AG20443 (cell line): Measurements from ENCODE around the gene NPEPPS.

Source experiments
- DNase-seq: peaks from one replicate; pipeline ENCODE4 v3.0.0; 2012; ENCODE audit warnings: low spot score, mixed read lengths

The NPEPPS gene

DNA sequence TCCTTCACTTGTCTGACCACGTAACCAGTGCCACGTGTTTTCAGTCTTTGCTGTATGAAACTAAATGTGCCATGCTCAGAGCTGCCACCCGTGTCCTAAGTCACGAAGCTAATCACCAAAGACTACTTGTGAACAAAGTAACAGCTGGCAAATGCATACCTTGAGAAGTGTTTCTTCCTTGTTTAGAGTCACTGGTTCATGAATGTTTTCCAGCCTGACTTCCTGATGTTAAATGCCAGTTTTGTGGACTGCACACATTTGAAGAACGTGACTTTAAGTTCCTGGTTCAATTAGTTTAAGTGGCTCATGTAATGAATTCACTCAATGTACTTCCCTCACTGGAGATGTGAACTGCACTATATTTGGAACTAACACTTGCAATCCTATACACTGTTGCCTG is 98.9 kb downstream of the NPEPPS start:
- DNase-seq = no peak

DNA sequence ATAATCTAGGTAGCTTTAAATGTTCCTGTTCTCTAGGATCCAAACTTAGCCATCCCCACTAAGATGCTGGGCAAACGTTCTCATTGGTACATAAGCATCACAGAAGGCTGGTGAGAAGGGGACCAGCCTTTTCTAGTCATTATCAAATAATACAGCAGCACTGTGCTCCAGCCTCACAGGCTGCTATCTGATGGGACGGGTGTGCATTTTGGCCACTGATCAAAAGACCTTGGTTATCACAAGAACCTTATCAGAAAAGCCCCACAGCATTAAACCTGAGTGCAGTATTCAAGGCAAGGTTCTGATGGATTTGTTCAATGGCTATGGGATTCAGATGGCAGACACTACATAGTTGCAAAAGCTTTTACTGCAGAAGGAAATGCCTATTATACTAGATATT is 99.7 kb downstream of the NPEPPS start:
- DNase-seq = no peak

DNA sequence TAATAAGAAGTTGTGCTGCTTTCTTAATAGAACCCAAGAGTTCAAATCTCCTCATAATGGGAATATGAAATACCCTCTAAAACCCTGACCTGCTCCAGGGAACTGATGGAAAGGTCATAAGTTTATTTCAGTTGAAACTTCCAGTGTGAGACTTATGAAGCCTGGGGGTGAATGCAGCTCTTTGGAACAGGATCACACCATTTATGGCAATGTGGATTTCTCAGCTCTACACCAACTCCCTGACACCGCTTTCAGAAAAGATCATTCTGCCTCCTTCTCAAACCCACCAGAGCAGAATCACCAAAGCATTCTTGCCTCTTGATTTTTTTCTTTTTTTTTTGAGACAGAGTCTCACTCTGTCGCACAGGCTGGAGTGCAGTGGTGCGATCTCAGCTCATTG is 102.1 kb downstream of the NPEPPS start:
- DNase-seq = no peak

DNA sequence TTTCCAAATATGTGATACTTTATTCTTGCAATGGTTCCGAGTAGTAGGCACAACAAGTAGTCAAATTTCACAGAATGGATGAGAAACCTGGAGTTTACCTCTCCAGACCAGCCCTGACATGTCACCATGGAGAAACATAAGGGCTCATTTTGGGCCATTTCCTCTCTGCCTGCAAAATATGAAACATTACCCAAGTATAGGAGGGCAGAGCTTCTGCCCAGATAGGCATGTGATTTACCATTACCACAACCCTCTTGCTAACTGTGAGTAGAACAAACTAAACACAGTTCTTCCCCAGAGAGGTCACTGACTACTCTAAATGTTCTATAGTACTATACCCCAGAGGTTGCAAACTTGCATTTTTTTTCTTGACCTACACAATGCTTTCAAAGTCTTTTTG is 103.1 kb downstream of the NPEPPS start:
- DNase-seq = no peak

DNA sequence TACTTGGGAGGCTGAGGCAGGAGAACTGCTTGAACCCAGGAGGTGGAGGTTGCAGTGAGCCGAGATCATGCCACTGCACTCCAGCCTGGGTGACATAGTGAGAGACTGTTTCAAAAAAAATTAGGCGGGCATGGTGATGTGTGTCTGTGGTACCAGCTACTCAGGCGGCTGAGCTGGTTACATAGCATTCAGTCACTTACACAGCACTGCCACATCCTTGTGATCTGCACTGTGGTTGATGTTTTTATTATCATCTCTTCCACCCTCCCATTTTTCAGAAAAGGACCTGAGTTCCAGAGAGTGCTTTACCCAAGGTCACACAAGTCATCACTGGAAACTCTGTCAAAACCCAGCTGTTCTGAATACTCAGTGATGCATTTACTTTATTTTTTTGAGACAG is 104.0 kb downstream of the NPEPPS start:
- DNase-seq = no peak

DNA sequence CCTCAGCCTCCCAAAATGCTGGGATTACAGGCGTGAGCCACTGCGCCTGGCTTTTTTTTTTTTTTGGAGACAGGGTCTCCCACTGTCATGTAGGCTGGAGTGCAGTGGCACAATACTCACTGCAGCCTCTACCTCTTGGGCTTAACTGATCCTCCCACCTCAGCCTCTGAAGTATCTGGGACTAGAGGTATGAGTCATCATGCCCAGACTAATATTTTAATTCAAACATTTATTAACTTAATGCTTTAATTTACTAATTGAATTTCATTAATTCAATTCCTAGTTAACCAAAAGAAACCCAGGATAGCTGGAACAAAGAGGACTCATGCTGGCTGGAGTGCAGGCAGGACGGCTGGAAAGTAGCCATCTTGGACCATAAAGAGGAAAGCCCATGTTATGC is 104.8 kb downstream of the NPEPPS start:
- no peak for DNase-seq

DNA sequence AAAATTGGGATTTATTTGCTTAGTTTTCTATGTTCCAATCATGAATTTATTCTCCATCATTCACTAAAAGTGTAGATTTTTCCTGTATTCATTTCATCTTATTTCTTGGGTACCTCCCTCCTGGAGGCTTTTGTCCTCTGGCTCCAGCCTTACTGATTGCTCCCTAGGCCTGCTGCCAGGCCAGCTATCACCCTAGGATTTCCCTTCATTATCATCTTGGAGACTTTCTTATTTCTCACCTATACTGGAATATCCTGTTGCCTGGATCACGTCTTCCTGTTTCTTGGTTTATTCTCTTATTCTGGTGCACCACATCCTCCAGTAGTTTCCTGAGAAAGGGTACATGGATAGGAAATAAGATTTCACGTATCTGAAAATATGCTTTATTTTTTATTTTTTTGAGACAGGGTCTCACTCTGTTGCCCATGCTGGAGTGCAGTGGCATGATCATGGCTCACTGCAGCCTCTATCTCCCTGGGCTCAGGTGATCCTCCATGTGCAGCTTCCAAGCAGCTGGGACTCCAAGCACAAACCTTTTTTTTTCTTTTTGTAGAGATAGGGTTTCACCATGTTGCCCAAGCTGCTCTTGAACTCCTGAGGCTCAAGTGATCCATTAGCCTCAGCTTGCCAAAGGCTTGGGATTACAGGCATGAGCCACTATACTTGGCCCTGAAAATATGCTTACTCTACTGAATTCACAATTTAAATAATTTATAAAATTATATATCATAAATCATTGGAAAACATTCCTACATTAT is 105.5 kb downstream of the NPEPPS start:
- no peak for DNase-seq

DNA sequence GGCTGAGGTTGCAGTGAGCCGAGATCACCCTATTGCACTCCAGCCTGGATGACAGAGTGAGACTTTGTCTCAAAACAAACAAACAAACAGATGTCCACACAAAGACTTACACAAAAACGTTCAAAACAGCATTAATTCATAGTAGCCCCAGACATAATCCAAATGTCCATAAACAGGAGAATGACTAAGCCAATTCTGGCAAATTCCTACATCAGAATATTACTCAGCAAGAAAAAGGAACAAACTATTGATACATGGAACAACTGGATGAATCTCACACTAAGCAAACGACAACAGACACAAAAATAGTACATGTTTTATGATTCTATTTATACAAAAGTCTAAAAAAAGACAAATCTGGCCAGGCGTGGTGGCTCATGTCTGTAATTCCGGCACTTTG is 108.0 kb downstream of the NPEPPS start:
- DNase-seq = no peak

DNA sequence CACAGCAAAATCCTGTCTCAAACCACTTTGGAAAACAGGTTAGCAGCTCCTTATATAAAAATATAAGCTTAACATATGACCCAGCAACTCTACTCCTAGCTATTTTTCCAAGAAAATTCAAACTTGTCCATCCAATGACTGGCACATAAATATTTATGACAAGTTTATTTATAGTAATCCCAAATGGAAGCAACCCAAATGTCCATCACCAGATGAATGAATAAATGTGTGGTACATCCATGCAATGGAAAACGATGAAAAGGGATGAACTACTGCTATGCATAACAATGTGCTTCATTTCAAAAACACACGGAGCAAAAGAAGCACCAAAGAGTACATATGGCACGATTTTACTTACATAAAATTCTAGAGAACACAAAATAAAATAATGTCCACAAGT is 109.2 kb downstream of the NPEPPS start:
- DNase-seq = no peak

DNA sequence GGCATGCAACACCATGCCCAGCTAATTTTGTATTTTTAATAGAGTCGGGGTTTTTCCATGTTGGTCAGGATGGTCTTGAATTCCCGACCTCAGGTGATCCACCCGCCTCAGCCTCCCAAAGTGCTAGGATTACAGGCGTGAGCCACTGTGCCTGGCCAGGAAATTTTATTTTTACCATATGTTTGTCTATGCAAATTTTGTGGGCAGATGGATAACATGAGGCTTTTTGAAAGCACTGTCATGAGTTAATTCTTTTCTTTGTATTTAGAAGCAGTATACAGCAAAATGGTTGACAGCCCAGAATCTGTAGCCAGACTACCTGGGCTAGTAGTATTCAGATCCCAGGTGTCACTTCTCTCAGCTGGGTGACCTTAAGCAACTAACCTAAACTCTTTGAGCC is 110.3 kb downstream of the NPEPPS start:
- no peak for DNase-seq

DNA sequence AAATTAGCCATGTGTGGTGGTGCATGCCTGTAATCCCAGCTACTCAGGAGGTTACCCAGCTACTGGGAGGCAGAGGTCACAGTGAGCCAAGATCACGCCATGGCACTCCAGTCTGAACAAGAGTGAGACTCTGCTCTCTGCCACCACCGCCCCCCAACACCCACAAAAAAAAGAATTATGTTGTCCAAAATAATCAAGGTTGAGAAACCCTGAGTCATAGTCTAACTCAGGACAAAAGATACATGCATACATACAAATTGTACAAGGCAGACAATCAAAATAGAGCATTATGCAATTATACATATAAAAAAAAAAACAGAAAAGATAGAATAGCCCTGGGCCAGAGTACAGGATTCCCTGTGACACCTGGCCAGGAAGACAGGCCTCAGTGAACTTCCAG is 112.2 kb downstream of the NPEPPS start:
- no peak for DNase-seq

DNA sequence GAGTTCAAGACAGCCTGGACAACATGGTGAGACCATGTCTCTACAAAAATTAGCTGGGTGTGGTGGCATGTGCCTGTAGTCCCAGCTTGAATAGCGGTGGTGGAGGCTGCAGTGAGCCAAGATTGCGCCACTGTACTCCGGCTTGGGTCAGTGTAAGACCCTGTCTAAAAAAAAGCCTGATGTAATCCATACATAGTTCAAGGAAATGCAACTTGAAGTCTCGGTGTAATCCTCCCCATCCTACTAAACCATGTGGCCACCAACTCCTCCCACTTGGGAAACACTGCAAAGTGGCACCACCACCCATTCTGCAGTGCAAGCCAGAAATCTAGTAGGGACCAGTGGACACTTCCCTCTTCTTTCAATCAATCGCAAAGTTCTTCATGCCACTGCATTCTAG is 113.4 kb downstream of the NPEPPS start:
- no peak for DNase-seq

DNA sequence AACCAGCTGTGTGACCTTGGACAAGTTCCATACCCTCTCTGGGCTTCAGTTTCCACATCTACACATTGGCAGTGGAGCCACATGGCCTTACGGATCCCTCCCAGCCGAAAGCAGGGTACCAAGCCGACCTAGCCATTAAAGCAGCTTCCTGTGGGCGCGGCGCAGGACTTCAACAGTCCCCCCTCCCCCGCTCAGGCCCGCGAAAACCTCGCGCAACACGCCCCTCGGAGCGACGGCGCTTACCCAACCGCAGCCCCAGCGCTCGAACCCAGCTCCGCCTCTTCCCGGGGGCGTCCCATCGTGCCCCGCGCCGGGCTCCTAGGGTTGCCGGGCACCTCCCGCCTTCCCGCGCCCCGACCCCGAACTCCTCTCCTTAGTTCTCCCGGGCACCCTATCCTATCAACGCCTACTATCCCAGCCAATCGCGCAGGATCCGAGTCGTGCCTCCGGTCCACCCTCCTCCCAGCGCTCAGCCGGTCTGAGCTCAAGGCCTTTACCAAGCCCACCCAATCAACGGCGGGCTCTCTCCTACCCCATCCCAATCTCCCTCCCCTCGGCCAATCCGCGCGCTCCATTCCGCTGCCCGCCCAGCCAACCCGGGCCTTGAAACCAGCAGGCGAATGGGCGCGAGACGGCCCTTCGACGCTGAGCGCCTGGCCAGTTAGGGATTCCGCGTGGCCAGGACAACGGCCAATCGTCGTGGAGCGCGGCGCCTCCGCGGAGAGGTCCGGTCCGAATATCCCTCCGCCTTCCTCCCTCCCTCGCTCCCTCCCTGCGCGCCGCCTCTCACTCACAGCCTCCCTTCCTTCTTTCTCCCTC is 118.5 kb downstream of the NPEPPS start, which contains the start of gene KPNB1:
Gene KPNB1, plus strand, starts transcription at position 767 of the 819 bp plus-strand sequence. CDS start 326 bp downstream, outside the sequence.
- DNase-seq = peak; percentile 95

DNA sequence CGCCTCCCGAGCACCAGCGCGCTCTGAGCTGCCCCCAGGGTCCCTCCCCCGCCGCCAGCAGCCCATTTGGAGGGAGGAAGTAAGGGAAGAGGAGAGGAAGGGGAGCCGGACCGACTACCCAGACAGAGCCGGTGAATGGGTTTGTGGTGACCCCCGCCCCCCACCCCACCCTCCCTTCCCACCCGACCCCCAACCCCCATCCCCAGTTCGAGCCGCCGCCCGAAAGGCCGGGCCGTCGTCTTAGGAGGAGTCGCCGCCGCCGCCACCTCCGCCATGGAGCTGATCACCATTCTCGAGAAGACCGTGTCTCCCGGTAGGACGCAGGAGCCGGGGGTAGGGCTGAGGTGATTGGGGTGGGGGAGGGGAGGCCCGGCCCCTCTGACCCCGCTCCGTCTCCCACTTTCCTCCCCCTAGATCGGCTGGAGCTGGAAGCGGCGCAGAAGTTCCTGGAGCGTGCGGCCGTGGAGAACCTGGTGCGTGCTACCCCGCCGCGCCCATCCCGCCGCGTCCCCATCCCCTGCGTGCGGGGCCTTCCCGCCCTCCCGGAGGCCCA is 119.1 kb downstream of the NPEPPS start:
- no peak for DNase-seq

DNA sequence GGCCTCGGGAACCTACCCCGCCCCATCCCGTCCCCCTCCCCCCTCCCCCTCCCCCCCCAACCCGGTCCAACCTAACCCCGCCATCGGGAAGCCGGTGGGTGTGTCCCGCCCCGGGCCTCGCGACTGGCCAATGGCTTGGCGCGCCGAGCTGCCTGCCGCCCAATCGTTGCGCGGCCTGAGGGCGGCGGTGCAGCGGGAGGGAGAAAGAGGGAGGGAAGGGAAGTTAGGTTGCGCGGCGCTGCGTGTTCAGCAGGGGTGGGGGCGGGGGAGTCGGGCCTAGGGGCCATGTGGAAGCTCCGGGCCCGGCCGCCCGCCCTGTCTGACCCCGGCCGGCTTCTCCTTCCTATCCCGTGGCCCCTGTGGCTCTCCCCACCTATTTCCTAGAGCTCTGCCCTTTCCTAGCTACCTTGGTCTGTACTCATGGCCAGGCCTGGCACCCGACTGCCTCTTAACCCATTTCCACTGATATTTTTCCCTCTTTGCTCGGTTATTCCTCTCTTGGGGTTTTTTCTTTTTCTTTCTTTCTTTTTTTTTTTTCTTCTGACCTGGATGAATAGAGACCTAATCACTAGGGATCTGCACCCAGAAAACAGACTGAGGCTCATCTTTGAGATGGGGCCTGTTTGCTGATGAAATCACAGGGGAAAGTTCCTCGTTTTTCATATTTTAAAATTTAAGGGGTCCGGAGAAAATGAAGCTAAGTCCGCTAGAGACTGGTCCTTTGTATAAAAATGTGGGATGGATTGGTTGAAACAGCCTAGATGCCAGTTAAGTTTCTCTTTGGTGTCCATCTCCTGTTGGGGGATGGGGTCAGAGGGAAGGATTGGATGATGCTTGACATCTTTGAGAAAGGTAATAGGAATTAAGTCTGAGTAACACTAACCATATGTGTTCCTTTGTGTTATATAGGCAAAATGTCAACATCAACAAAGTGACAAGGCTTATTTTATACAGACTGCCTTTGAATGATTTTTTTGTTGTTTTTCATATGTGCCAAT is 119.9 kb downstream of the NPEPPS start:
- peak; percentile 97 for DNase-seq

DNA sequence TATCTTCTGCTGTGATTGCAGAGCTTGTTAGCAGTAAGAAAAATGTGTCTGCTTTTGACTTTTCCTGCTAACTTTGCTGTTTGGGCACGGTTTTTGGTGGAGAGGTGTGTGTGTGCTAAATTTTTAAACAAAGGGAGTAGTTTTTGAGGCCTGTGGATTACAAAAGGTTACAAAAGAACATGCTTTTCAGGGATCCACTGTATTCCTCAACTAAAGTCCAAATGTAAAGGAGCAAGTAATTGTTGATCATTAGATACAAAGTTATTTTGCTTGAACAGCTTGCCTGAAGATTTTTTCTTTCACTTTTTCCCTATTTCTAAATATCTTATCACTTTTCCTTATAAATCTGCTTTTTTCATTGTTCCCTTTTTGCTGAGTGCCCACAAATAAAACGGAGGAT is 120.8 kb downstream of the NPEPPS start:
- no peak for DNase-seq

DNA sequence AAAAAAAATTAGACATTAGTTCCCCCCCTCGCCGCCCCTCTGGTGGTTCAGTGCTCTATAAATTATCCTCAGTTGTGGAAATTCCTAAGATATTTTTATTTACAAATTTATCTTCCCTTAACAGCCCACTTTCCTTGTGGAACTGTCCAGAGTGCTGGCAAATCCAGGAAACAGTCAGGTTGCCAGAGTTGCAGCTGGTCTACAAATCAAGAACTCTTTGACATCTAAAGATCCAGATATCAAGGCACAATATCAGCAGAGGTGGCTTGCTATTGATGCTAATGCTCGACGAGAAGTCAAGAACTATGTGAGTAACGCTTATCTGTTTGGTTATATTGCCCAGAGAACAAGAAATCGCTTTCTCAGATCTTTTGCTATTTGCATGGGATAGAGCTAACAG is 121.7 kb downstream of the NPEPPS start:
- DNase-seq = no peak

DNA sequence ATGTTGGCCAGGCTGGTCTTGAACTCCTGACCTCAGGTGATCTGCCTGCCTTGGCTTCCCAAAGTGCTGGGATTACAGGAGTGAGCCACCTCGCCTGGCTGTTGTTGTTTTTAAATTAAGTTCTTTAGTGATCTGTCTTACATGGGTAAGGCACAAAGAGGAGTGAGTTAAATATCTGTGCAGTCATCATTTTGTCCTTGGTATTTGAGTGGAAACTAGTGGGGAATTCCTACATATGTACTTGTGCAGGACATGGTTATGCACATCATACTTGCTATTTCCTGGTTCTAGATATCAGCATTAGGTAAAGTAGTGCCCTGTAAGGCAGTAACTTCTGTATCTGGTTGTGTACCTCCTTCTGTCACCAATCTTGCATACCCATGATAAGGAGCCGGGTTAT is 122.5 kb downstream of the NPEPPS start:
- no peak for DNase-seq

DNA sequence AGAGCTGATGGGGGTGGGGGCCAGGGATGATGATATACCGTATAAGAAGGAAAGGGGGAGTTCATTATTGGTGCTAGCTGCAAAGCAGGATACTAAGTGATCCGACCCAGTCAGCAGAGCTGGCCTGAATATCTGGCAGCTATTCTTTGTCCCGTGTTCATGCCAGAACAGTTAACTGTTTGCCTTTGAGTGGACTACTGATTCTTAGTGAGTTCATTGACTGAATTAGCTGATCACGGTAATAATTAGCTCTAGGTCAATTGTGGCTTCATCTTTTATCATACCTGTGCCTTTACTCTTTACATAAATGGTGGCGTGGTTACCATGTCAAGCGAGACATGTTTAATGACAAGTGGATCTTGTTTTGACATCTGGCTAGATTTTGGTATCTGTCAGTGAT is 124.1 kb downstream of the NPEPPS start:
- DNase-seq = no peak

DNA sequence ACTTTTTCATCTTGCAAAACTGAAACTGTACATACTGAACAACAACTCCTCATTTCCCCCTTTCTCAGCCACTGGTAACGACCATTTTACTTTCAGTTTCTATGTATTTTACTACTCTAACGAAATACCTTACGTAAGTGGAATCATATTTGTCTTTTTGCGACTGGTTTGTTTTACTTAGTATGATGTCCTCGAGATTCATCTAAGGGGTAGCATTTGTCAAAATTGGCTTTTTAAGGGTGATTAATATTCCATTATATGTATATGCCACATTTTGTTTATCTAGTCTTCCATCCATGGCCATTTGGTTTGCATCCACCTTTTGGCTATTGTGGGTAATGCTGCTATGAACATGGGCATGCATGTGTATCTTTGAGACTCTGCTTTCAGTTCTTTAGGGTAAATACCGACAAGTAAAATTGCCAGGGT is 129.2 kb downstream of the NPEPPS start:
- DNase-seq = no peak

DNA sequence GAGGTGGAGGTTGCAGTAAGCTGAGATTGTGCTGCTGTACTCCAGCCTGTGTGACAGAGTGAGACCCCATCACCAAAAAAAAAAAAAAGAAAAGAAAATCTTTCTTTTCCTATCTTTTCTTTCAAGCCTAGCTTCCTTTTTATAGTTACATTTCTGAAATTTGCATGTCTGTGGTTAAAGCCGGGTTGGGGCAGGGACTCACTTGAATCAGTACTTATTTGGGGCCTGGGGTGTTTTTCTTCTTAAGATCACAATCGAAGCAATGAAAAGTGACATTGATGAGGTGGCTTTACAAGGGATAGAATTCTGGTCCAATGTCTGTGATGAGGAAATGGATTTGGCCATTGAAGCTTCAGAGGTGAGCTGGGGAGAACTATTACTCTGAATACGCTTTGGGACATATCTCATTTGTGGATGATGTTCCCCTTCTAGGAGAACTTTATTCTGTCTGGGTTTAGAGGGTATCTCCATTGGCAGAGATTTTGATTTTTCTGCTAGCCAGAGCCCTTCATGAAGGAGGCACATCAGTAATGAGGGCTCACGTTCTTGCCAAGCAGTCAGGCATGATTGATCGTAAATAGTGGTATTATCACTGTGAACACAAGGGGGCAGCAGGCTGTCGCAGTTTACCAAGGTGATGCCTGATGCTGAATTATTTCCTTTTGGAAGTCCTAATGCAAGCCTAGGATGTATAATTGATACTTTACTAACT is 133.2 kb downstream of the NPEPPS start:
- peak; percentile 71 for DNase-seq
